DND-41 (cell line): ENCODE data around the gene SMCP.

Experiments used
- ATAC-seq: fragments of 200-7000 bp; cut with Tn5 transposase; 3 replicates; pipeline ENCODE4 v1.9.1; 2021; ENCODE audit warnings: low read depth; ENCODE audit not compliant: insufficient read depth
- DNase-seq: peaks from one replicate; pipeline ENCODE4 v3.0.0-alpha.2; 2020
- H2AFZ ChIP-seq: 2 replicates; pipeline ENCODE4 v1.6.0; 2012; ENCODE audit warnings: low read depth, low read length
- H3K27ac ChIP-seq: 2 replicates; pipeline ENCODE4 v1.5.1; 2012; ENCODE audit warnings: low read length, inconsistent platforms
- H3K27me3 ChIP-seq: fragments of 200-600 bp; sonication (generic); 2 replicates; pipeline ENCODE4 v1.6.0; 2012; ENCODE audit warnings: low read length, mild to moderate bottlenecking, inconsistent platforms; ENCODE audit not compliant: insufficient read depth, poor library complexity
- H3K36me3 ChIP-seq: 2 replicates; pipeline ENCODE4 v1.5.1; 2012; ENCODE audit warnings: low read length, inconsistent platforms; ENCODE audit not compliant: insufficient read depth
- H3K4me1 ChIP-seq: 2 replicates; pipeline ENCODE4 v1.5.1; 2012; ENCODE audit warnings: mild to moderate bottlenecking, low read length; ENCODE audit not compliant: insufficient read depth
- H3K4me2 ChIP-seq: 2 replicates; pipeline ENCODE4 v1.6.0; 2012; ENCODE audit warnings: mild to moderate bottlenecking, moderate library complexity, low read length, inconsistent platforms; ENCODE audit not compliant: insufficient read depth
- H3K4me3 ChIP-seq, 2 experiments: fragments of 200-600 bp in 1 of 2; shearing (Covaris generic) in 1 of 2; 2 replicates each; pipeline ENCODE4 v1.5.1; 2012 to 2016; ENCODE audit warnings: inconsistent platforms in 2 of 2, low read length in 2 of 2, mild to moderate bottlenecking in 2 of 2, low read depth in 1 of 2, moderate library complexity in 1 of 2
- H3K79me2 ChIP-seq: 2 replicates; pipeline ENCODE4 v1.6.0; 2012; ENCODE audit warnings: low read length, inconsistent platforms; ENCODE audit not compliant: insufficient read depth
- H3K9ac ChIP-seq: 2 replicates; pipeline ENCODE4 v1.6.0; 2012; ENCODE audit warnings: low read depth, mild to moderate bottlenecking, inconsistent platforms, low read length, moderate library complexity
- H3K9me3 ChIP-seq: 2 replicates; pipeline ENCODE4 v1.5.1; 2012; ENCODE audit warnings: low read length, moderate library complexity, mild to moderate bottlenecking, inconsistent platforms; ENCODE audit not compliant: insufficient read depth, severe bottlenecking
- H4K20me1 ChIP-seq: 2 replicates; pipeline ENCODE4 v1.6.0; 2012; ENCODE audit warnings: low read length; ENCODE audit not compliant: insufficient read depth
- CTCF ChIP-seq: IDR thresholded peaks from 2 replicates; pipeline ENCODE4 v1.5.1; 2012; ENCODE audit warnings: borderline replicate concordance, low read length, moderate library complexity, mild to moderate bottlenecking; ENCODE audit not compliant: poor library complexity, severe bottlenecking; ENCODE audit errors: extremely low read depth
- EZH2 ChIP-seq: IDR thresholded peaks from 3 replicates; pipeline ENCODE4 v1.6.1; 2012; ENCODE audit warnings: borderline replicate concordance, low read depth, mild to moderate bottlenecking, moderate library complexity, low read length, inconsistent platforms; ENCODE audit not compliant: severe bottlenecking

The SMCP gene

GRCh38 chr1:152912900-152913299 lies 34.8 kb downstream of the SMCP start:
- H2AFZ ChIP-seq, result no peak overlapping the region
- H3K9ac ChIP-seq, result no peak overlapping the region
- H3K9me3 ChIP-seq, result no peaks in the 10 kb centered on the region
- H3K27ac ChIP-seq, result no peak overlapping the region
- no peak overlapping the region for H3K4me3 ChIP-seq
- no peak for ATAC-seq
- DNase-seq, result no peak
- H3K79me2 ChIP-seq, result no peaks in the 10 kb centered on the region
- H3K4me1 ChIP-seq, result no peaks in the 10 kb centered on the region
- no peak overlapping the region for H3K4me2 ChIP-seq
- H3K36me3 ChIP-seq, result no peaks in the 10 kb centered on the region
- TF ChIP-seq EZH2 (no peak), CTCF (no peak)
- H3K27me3 ChIP-seq, result peaks cover 3% of the 10 kb centered on the region
- no peaks in the 10 kb centered on the region for H4K20me1 ChIP-seq

GRCh38 chr1:152917794-152918193 lies 39.7 kb downstream of the SMCP start:
- Histone ChIP-seq H3K27me3 (peaks cover 8% of the 10 kb centered on the region), H4K20me1 (no peaks in the 10 kb centered on the region), H3K4me2 (no peak overlapping the region), H2AFZ (no peak overlapping the region), H3K27ac (no peak overlapping the region), H3K4me1 (no peaks in the 10 kb centered on the region), H3K9ac (no peak overlapping the region), H3K36me3 (no peaks in the 10 kb centered on the region), H3K9me3 (no peaks in the 10 kb centered on the region), H3K4me3 (no peak overlapping the region), H3K79me2 (no peaks in the 10 kb centered on the region)
- DNase-seq (no peak), ATAC-seq (no peak)
- TF ChIP-seq CTCF, result peak; percentile 36
- no peak for TF ChIP-seq EZH2

- Histone ChIP-seq H4K20me1 (no peaks in the 10 kb centered on the region), H2AFZ (no peak overlapping the region), H3K27ac (no peak overlapping the region), H3K36me3 (no peaks in the 10 kb centered on the region), H3K79me2 (no peaks in the 10 kb centered on the region), H3K4me2 (no peak overlapping the region), H3K9ac (no peak overlapping the region), H3K4me1 (no peaks in the 10 kb centered on the region), H3K4me3 (no peak overlapping the region), H3K27me3 (peaks cover 5% of the 10 kb centered on the region), H3K9me3 (no peaks in the 10 kb centered on the region)
- TF ChIP-seq EZH2 (no peak), CTCF (no peak)
- DNase-seq (no peak), ATAC-seq (no peak)
These were observed 40.9 kb downstream of the SMCP start for GRCh38 chr1:152919071-152919470.

GRCh38 chr1:152924191-152924590 lies 46.1 kb downstream of the SMCP start:
- no peak overlapping the region for H3K9ac ChIP-seq
- H3K36me3 ChIP-seq, result no peaks in the 10 kb centered on the region
- no peak overlapping the region for H3K27ac ChIP-seq
- H3K4me2 ChIP-seq, result no peak overlapping the region
- peaks cover 1% of the 10 kb centered on the region for H3K27me3 ChIP-seq
- TF ChIP-seq CTCF (no peak), EZH2 (no peak)
- ATAC-seq (no peak), DNase-seq (no peak)
- H3K79me2 ChIP-seq, result no peaks in the 10 kb centered on the region
- no peaks in the 10 kb centered on the region; the same call in 1 of the 2 replicates for H4K20me1 ChIP-seq
- H3K4me3 ChIP-seq, result no peak overlapping the region
- no peak overlapping the region for H2AFZ ChIP-seq
- no peaks in the 10 kb centered on the region for H3K9me3 ChIP-seq
- no peaks in the 10 kb centered on the region for H3K4me1 ChIP-seq
